ENCODE measurements around the gene HNRNPA0. TPM values are rescaled to one million over a fixed set of nuclear protein-coding genes. Genes with fewer than 3 reads are reported as not detected.

Gene HNRNPA0
- total RNA-seq, 1 experiment from 2014 or later: 33.3 TPM

- Histone ChIP-seq H3K4me1 (ENCODE audit: control insufficient read depth, insufficient read depth, low read length) (no peaks in the 10 kb centered on the region), H3K27ac (ENCODE audit: low read length) (no peak overlapping the region), H3K9me3 (ENCODE audit: control insufficient read depth, insufficient read depth, low read depth, low read length) (no peaks in the 10 kb centered on the region), H3K36me3 (ENCODE audit: control insufficient read depth, insufficient read depth, low read length) (no peaks in the 10 kb centered on the region), H3K27me3 (ENCODE audit: control insufficient read depth, insufficient read depth, low read length) (no peaks in the 10 kb centered on the region; the same call in 1 of the 2 replicates), H3K4me3 (ENCODE audit: low read depth in 2 of 2, low read length in 2 of 2) (no peak overlapping the region)
- ChIA-PET POLR2A (no interaction called here), CTCF (no interaction called here)
- no peak for DNase-seq (ENCODE audit: low read depth, low spot score)
- in situ Hi-C loops (cut with HindIII; ENCODE audit: low pct_unique_long_range_greater_than_20kb, low sequenced_read_pairs): no loop called here
- no peak for ATAC-seq
- BruUV-seq (replicated peaks): no TSS peak
- no peak for TF ChIP-seq REST (IDR thresholded peaks at IDR 0.05; ENCODE audit: insufficient read depth in 1 of 2, low read depth in 2 of 2, low read length in 1 of 2)
- no peak for TF ChIP-seq CTCF (IDR thresholded peaks at IDR 0.05)
- TF ChIP-seq TCF7L2 (IDR thresholded peaks at IDR 0.05; ENCODE audit: low read depth, low read length): no peak
- TF ChIP-seq SIN3A (IDR thresholded peaks at IDR 0.05; ENCODE audit: borderline replicate concordance, insufficient read depth, low read depth, low read length): no peak
- no peak for TF ChIP-seq POLR2AphosphoS5 (IDR thresholded peaks at IDR 0.05; ENCODE audit: low read depth, low read length)
- intact Hi-C loops (cut with micrococcal nuclease; ENCODE audit: unreplicated experiment): no loop called here
Observed at GRCh38 chr5:137724251-137724650, 29.9 kb downstream of the HNRNPA0 start.

GRCh38 chr5:137718611-137719010 is 35.6 kb downstream of the HNRNPA0 start:
- BruUV-seq (replicated peaks): no TSS peak
- H3K4me3 ChIP-seq (ENCODE audit: low read depth in 2 of 2, low read length in 2 of 2): no peak overlapping the region
- TF ChIP-seq TCF7L2 (IDR thresholded peaks at IDR 0.05; ENCODE audit: low read depth, low read length) (no peak), CTCF (IDR thresholded peaks at IDR 0.05) (no peak), SIN3A (IDR thresholded peaks at IDR 0.05; ENCODE audit: borderline replicate concordance, insufficient read depth, low read depth, low read length) (no peak), REST (IDR thresholded peaks at IDR 0.05; ENCODE audit: insufficient read depth in 1 of 2, low read depth in 2 of 2, low read length in 1 of 2) (no peak), POLR2AphosphoS5 (IDR thresholded peaks at IDR 0.05; ENCODE audit: low read depth, low read length) (no peak)
- no peaks in the 10 kb centered on the region for H3K4me1 ChIP-seq (ENCODE audit: control insufficient read depth, insufficient read depth, low read length)
- no peak for DNase-seq (ENCODE audit: low read depth, low spot score)
- no peaks in the 10 kb centered on the region for H3K36me3 ChIP-seq (ENCODE audit: control insufficient read depth, insufficient read depth, low read length)
- H3K27ac ChIP-seq (ENCODE audit: low read length): no peak overlapping the region
- ChIA-PET CTCF (no interaction called here), POLR2A (no interaction called here)
- no peaks in the 10 kb centered on the region for H3K9me3 ChIP-seq (ENCODE audit: control insufficient read depth, insufficient read depth, low read depth, low read length)
- in situ Hi-C loops (cut with HindIII; ENCODE audit: low pct_unique_long_range_greater_than_20kb, low sequenced_read_pairs) (no loop called here), intact Hi-C loops (cut with micrococcal nuclease; ENCODE audit: unreplicated experiment) (no loop called here)
- ATAC-seq: no peak
- H3K27me3 ChIP-seq (ENCODE audit: control insufficient read depth, insufficient read depth, low read length): no peaks in the 10 kb centered on the region; the same call in 1 of the 2 replicates

Data from Panc1 (cell line).